ENCODE results near the gene THTPA.

The THTPA gene

GRCh38 chr14:23556700-23557440 lies 799 bp downstream of the THTPA start:
- DNase-seq: no peak

- no peak for DNase-seq
Observed at GRCh38 chr14:23557521-23557920, 1.4 kb downstream of the THTPA start.

- no peak for DNase-seq
Observed at GRCh38 chr14:23557946-23558345, 1.9 kb downstream of the THTPA start.

GRCh38 chr14:23558346-23559009 lies 2.4 kb downstream of the THTPA start:
- DNase-seq: no peak

GRCh38 chr14:23559010-23559925 lies 3.2 kb downstream of the THTPA start:
- peak; percentile 77 to 79 for DNase-seq

- DNase-seq: no peak
Observed at GRCh38 chr14:23559926-23560520, 4.0 kb downstream of the THTPA start.

- DNase-seq: no peak
Observed at GRCh38 chr14:23561259-23561658, 5.2 kb downstream of the THTPA start.

- no peak for DNase-seq
Observed at GRCh38 chr14:23561873-23562821, 6.1 kb downstream of the THTPA start.

GRCh38 chr14:23562822-23563472 lies 6.9 kb downstream of the THTPA start:
- DNase-seq: peak; percentile 58 to 68

- DNase-seq: no peak
Observed at GRCh38 chr14:23563473-23564180, 7.6 kb downstream of the THTPA start.

- DNase-seq: no peak
Observed at GRCh38 chr14:23564181-23564812, 8.2 kb downstream of the THTPA start.

GRCh38 chr14:23564876-23565275 lies 8.8 kb downstream of the THTPA start:
- no peak for DNase-seq

- DNase-seq: no peak
Observed at GRCh38 chr14:23565626-23566025, 9.6 kb downstream of the THTPA start.

- DNase-seq: no peak
Observed at GRCh38 chr14:23566112-23566777, 10.2 kb downstream of the THTPA start.

GRCh38 chr14:23566778-23567185 lies 10.7 kb downstream of the THTPA start:
- no peak for DNase-seq

GRCh38 chr14:23567186-23568020 lies 11.3 kb downstream of the THTPA start, which contains the start of gene AP1G2:
Gene AP1G2 (minus strand): TSS chr14:23567791. CDS start chr14:23567314, 477 bp downstream.
- peak; percentile 95 to 96 for DNase-seq

- no peak for DNase-seq
Observed at GRCh38 chr14:23568021-23568599, 12.0 kb downstream of the THTPA start.
